Adipocyte (in vitro differentiated cells): ENCODE data around the gene FOXK1.

Source experiments
- DNase-seq: peaks from one replicate; pipeline ENCODE4 v3.0.0-alpha.2; 2015; ENCODE audit warnings: low read depth
- H3K27me3 ChIP-seq: replicated peaks from 2 replicates; pipeline ENCODE4 v1.7.0; 2013; ENCODE audit warnings: mild to moderate bottlenecking, low read length, moderate library complexity; ENCODE audit not compliant: control insufficient read depth, insufficient read depth
- H3K36me3 ChIP-seq: 2 replicates; pipeline ENCODE4 v1.7.0; 2013; ENCODE audit warnings: low read length, mild to moderate bottlenecking, moderate library complexity; ENCODE audit not compliant: control insufficient read depth, insufficient read depth, severe bottlenecking
- H3K4me1 ChIP-seq: 2 replicates; pipeline ENCODE4 v1.7.0; 2013; ENCODE audit warnings: mild to moderate bottlenecking, low read length, moderate library complexity; ENCODE audit not compliant: control insufficient read depth, insufficient read depth
- H3K4me3 ChIP-seq: 2 replicates; pipeline ENCODE4 v1.7.0; 2013; ENCODE audit warnings: mild to moderate bottlenecking, low read length, moderate library complexity
- H3K9ac ChIP-seq: 2 replicates; pipeline ENCODE4 v1.7.0; 2013; ENCODE audit warnings: mild to moderate bottlenecking, low read length, moderate library complexity
- H3K9me3 ChIP-seq: 2 replicates; pipeline ENCODE4 v1.7.0; 2013; ENCODE audit warnings: mild to moderate bottlenecking, low read length, moderate library complexity; ENCODE audit not compliant: control insufficient read depth

Gene FOXK1

GRCh38 chr7:4748231-4748681 lies 66.2 kb downstream of the FOXK1 start:
- H3K36me3 ChIP-seq, result peaks cover 42% of the 10 kb centered on the region
- no peak overlapping the region for H3K9ac ChIP-seq
- no peaks in the 10 kb centered on the region for H3K9me3 ChIP-seq
- H3K27me3 ChIP-seq, result no peaks in the 10 kb centered on the region
- H3K4me3 ChIP-seq, result no peak overlapping the region
- DNase-seq, result no peak
- peaks cover 28% of the 10 kb centered on the region for H3K4me1 ChIP-seq

DNA sequence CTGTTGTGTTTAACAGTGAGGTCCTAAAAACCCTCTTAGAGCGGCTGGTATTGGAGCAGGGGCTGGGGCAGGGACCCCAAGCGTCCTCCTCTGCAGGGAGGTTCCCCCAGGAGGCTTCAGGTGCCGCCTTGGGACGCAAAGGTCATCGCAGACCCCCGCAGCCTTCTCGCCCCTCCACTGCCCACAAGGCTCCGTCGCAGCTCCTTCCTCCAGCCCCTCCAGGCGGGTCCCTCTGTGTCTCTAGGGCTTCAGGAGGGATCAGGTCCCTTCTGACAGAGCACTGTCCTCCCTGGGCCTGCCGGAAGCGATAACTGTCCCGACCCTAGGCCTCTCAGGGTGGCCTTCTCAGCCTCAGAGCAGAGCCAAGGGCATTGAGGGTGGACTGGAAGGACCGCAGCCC lies 67.3 kb downstream of the FOXK1 start:
- Histone ChIP-seq H3K9me3 (no peaks in the 10 kb centered on the region), H3K4me1 (peaks cover 23% of the 10 kb centered on the region), H3K4me3 (no peak overlapping the region), H3K27me3 (no peaks in the 10 kb centered on the region), H3K36me3 (peaks cover 40% of the 10 kb centered on the region), H3K9ac (no peak overlapping the region)
- no peak for DNase-seq

GRCh38 chr7:4749798-4750197 lies 67.7 kb downstream of the FOXK1 start:
- Histone ChIP-seq H3K9me3 (no peaks in the 10 kb centered on the region), H3K9ac (no peak overlapping the region), H3K4me3 (no peak overlapping the region), H3K4me1 (peaks cover 19% of the 10 kb centered on the region), H3K27me3 (no peaks in the 10 kb centered on the region), H3K36me3 (peaks cover 44% of the 10 kb centered on the region)
- no peak for DNase-seq

GRCh38 chr7:4751398-4751947 lies 69.4 kb downstream of the FOXK1 start:
- Histone ChIP-seq H3K4me3 (no peak overlapping the region), H3K36me3 (peaks cover 61% of the 10 kb centered on the region), H3K27me3 (no peaks in the 10 kb centered on the region), H3K9me3 (no peaks in the 10 kb centered on the region), H3K4me1 (peaks cover 8% of the 10 kb centered on the region), H3K9ac (no peak overlapping the region)
- DNase-seq, result no peak

DNA sequence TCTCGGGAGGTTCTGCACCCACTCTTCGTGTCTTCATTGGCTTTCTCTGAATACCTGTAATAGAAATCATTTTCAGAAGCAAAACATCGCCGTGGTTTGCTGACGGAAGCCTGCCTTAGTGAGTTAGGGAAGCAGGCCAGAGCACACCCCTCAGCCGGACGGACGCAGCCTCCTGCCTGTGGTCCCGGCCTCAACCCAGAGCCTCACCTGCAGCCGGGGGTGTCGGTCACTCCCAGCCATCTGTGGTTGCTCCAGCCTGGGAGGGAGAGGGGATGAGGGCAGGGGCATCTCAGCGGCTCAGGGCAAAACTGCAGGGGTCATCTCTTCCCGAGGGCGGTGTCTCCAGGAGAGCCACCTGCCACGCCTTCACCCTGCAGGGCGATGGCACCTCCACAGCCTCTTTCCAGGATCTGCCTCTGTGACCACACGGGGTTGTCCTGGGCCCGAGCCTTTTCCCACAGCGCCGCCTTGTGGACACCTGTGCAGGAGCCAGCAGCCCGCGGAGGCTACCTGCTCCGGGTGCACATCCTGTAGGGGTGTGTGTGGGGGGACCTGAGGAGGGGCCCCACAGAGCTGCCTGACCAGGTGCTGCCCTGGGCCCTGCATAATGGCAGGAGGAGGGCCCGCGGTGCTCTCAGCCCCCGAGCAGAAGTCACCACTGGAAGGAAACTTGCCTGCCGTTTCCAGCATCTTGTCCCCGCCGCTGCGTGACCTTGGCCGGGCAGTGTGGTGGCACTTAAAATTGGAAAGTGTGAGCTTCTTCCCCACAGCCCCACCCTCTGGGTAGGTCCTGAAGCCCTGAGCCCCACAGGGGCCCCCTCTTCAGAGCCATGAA lies 71.7 kb downstream of the FOXK1 start:
- H3K9me3 ChIP-seq, result no peaks in the 10 kb centered on the region
- peaks cover 71% of the 10 kb centered on the region for H3K36me3 ChIP-seq
- H3K4me1 ChIP-seq, result no peaks in the 10 kb centered on the region
- no peak overlapping the region for H3K9ac ChIP-seq
- DNase-seq, result peak; percentile 71
- H3K4me3 ChIP-seq, result no peak overlapping the region
- H3K27me3 ChIP-seq, result no peaks in the 10 kb centered on the region

DNA sequence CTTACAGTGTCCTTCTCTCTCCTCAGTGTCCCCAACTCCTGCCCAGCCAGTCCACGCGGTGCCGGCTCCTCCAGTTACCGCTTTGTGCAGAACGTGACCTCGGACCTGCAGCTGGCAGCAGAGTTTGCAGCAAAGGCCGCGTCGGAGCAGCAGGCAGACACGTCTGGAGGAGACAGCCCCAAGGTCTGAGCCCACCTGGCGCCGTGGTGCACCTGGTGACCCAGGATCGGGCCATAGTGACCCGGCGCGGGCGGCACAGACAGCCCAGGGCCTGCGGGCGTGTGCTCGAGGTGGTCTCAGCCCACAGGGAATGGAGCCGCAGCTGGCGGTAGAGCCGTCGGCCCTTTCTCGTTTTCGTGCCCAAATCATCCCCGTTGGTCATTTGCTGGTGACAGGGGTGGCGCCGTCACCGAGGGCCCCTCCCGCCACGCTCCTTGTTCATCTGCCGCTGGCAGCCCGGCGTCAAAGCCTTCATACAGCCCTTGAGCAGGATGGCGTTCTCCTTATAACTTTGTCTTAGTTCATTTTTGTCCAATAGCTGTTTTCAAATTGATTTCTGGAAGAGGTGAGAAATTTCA lies 72.4 kb downstream of the FOXK1 start:
- Histone ChIP-seq H3K27me3 (no peaks in the 10 kb centered on the region), H3K9ac (no peak overlapping the region), H3K36me3 (peaks cover 75% of the 10 kb centered on the region), H3K9me3 (no peaks in the 10 kb centered on the region), H3K4me3 (no peak overlapping the region), H3K4me1 (no peaks in the 10 kb centered on the region)
- no peak for DNase-seq

- no peaks in the 10 kb centered on the region for H3K4me1 ChIP-seq
- H3K4me3 ChIP-seq, result no peak overlapping the region
- H3K27me3 ChIP-seq, result no peaks in the 10 kb centered on the region
- DNase-seq, result no peak
- no peak overlapping the region for H3K9ac ChIP-seq
- H3K36me3 ChIP-seq, result peaks cover 75% of the 10 kb centered on the region
- no peaks in the 10 kb centered on the region for H3K9me3 ChIP-seq
Measured at GRCh38 chr7:4755045-4755444, 73.0 kb downstream of the FOXK1 start.

DNA sequence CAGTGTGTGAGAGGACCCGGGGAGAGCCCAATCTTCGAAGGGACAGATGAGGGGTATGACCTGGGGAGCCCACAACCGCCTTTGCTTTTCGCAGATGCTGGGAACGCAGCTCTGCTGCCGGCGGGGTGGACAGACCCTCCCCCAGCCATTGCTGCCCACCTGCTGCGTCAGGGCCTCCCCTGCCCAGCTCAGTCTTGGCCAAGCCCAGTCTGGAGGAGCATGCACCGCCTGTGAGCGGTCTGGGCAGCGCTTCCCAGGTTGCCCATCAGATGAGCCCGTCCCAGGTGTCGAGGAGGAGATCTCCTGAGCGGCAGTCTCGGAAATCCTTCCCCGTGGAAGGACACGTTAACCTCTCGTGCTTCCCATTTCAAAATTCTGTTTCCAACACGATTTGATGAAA lies 76.0 kb downstream of the FOXK1 start:
- peaks cover 86% of the 10 kb centered on the region for H3K36me3 ChIP-seq
- no peaks in the 10 kb centered on the region for H3K4me1 ChIP-seq
- no peak for DNase-seq

DNA sequence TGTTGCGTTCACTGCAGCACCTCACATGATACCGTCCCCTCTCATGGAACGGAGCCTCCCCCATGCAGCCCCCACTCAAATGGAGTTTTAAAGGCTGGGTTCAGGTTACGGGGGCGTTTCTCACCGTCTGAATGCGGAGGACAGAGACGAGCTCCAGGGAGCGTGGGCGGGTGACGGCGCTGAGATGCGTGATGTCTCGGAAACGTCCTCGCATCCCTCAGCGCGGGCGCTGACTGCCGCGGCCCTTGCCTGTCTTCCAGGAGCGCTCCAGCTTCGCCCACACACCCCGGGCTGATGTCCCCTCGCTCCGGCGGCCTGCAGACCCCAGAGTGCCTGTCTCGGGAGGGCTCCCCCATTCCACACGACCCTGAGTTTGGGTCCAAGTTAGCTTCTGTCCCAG lies 76.7 kb downstream of the FOXK1 start:
- no peak overlapping the region for H3K9ac ChIP-seq
- no peaks in the 10 kb centered on the region for H3K9me3 ChIP-seq
- H3K4me3 ChIP-seq, result no peak overlapping the region
- no peaks in the 10 kb centered on the region for H3K4me1 ChIP-seq
- DNase-seq, result no peak
- H3K27me3 ChIP-seq, result no peaks in the 10 kb centered on the region
- H3K36me3 ChIP-seq, result peaks cover 92% of the 10 kb centered on the region

More for the DNA sequence above, 76.0 kb downstream of the FOXK1 start:
- Histone ChIP-seq H3K9ac (no peak overlapping the region), H3K4me3 (no peak overlapping the region), H3K9me3 (no peaks in the 10 kb centered on the region), H3K27me3 (no peaks in the 10 kb centered on the region)

DNA sequence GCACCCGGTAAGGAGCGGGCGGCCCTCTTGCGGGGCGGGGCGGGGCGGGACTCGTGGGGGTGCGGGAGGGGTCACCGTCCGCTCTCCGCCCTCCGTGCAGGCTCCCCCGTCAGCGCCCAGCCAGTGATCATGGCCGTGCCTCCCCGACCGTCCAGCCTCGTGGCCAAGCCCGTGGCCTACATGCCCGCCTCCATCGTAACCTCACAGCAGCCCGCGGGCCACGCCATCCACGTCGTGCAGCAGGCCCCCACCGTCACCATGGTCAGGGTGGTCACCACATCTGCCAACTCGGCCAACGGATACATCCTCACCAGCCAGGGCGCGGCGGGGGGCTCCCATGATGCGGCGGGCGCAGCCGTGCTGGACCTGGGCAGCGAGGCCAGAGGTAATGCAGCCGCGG lies 77.1 kb downstream of the FOXK1 start:
- H3K4me3 ChIP-seq, result no peak overlapping the region
- no peaks in the 10 kb centered on the region for H3K9me3 ChIP-seq
- no peak for DNase-seq
- H3K27me3 ChIP-seq, result no peaks in the 10 kb centered on the region
- no peak overlapping the region for H3K9ac ChIP-seq
- H3K4me1 ChIP-seq, result no peaks in the 10 kb centered on the region
- H3K36me3 ChIP-seq, result peaks cover 96% of the 10 kb centered on the region

DNA sequence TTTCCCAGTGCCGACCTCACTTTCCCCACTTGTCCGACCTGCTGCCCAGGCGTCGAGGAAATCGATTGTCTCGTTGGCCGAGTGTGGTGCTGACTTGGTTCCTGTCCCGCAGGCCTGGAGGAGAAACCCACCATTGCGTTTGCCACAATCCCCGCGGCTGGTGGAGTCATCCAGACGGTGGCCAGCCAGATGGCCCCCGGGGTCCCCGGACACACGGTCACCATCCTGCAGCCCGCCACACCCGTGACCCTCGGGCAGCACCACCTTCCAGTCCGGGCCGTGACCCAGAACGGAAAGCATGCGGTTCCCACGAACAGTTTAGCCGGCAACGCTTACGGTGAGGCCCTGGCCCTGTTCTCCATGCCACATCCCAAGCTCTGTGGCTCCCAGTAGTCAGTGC lies 78.9 kb downstream of the FOXK1 start:
- H3K4me3 ChIP-seq, result no peak overlapping the region
- H3K36me3 ChIP-seq, result peaks cover 94% of the 10 kb centered on the region
- H3K9ac ChIP-seq, result no peak overlapping the region
- no peaks in the 10 kb centered on the region for H3K4me1 ChIP-seq
- H3K27me3 ChIP-seq, result no peaks in the 10 kb centered on the region
- no peak for DNase-seq
- H3K9me3 ChIP-seq, result no peaks in the 10 kb centered on the region
